ENCODE measurements around the gene RGS7.
"Not testable (repeated sequence)": the region's sequence is repeated elsewhere in the genome, so short reads cannot be mapped to it uniquely, and the experiment has no call there.

RGS7 gene

DNA sequence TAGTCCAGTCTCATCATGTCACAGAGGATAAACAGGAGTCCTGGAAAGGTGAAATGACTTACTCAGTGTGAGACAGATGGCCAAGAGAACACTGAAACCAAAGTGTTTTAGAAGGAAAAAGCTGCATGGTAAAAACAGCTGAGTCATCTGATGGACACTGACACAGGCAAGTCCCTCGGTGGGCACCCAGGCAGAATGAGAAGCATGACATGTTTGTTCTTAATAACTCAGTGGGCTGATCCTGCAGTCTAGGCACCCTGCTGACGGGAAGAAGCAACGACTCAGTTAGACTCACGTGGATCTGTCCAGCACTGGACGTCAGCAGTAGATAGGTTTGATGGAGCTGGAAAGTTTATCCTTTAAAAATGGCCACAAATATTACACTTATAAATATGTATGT, 116.9 kb downstream of the RGS7 start:
- Histone ChIP-seq H3K36me3 (ENCODE audit: control insufficient read depth, insufficient read depth, low read length) (no peaks in the 10 kb centered on the region), H3K4me3 (ENCODE audit: low read length) (no peak overlapping the region), H3K27me3 (ENCODE audit: control insufficient read depth, insufficient read depth, low read length) (no peaks in the 10 kb centered on the region), H3K9ac (ENCODE audit: low read length) (no peak overlapping the region), H3K27ac (ENCODE audit: low read depth, low read length) (no peak overlapping the region), H3K4me1 (ENCODE audit: control insufficient read depth, insufficient read depth, low read length) (no peaks in the 10 kb centered on the region)

DNA sequence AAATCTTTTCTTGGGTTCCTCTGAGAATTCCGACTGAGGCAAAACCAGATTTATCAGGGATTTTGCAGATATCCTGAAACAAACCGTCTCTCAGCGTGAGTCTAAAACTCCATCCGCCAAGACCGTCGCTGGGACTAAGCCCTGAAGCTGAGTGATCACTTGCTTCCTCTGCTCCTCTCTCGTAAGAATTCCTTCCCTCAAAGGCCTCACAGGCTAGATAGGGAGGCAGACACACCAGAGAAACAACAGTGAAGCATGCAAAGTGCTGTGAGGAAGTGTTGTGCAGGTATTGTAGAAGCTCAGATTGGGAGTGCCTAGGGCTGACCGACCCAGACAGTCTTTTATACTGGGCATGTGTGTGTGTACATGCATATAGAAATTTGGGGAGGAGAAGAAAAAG, 119.1 kb downstream of the RGS7 start:
- Histone ChIP-seq H3K27ac (ENCODE audit: low read depth, low read length) (no peak overlapping the region), H3K27me3 (ENCODE audit: control insufficient read depth, insufficient read depth, low read length) (no peaks in the 10 kb centered on the region), H3K9ac (ENCODE audit: low read length) (no peak overlapping the region), H3K4me1 (ENCODE audit: control insufficient read depth, insufficient read depth, low read length) (no peaks in the 10 kb centered on the region), H3K4me3 (ENCODE audit: low read length) (no peak overlapping the region), H3K36me3 (ENCODE audit: control insufficient read depth, insufficient read depth, low read length) (no peaks in the 10 kb centered on the region)

DNA sequence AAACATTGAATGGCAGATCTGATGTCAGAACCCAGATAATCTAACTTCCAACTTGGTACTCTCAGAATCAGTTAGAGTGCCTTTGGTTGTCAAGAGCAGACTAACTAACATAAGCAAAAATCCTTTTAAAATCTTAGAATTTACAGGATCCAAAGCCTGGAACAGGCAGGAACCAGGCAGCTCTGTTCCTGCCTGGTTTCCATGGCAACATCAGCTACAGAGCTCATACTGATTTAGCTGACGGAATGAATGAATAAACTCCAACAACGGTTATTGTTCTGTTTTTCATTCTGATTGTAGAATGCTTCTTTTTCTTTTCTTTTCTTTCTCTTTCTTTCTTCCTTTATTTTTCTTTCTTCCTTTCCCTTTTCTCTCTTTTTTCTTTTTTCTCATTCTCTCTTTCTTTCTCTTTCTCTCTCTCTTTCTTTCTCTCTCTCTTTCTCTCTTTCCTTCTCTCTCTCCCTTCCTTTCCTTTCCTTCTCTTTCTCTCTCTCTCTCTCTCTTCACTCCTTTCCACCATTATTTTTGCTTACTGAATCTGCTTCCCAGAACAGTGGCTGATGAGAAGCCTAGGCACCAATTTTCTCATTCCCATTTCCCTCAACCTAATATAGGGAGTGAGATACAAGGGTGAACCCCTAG, 121.6 kb downstream of the RGS7 start:
- Histone ChIP-seq H3K27ac (ENCODE audit: low read depth, low read length) (no peak overlapping the region), H3K9ac (ENCODE audit: low read length) (no peak overlapping the region), H3K27me3 (ENCODE audit: control insufficient read depth, insufficient read depth, low read length) (no peaks in the 10 kb centered on the region), H3K4me3 (ENCODE audit: low read length) (no peak overlapping the region), H3K36me3 (ENCODE audit: control insufficient read depth, insufficient read depth, low read length) (no peaks in the 10 kb centered on the region), H3K4me1 (ENCODE audit: control insufficient read depth, insufficient read depth, low read length) (no peaks in the 10 kb centered on the region)

DNA sequence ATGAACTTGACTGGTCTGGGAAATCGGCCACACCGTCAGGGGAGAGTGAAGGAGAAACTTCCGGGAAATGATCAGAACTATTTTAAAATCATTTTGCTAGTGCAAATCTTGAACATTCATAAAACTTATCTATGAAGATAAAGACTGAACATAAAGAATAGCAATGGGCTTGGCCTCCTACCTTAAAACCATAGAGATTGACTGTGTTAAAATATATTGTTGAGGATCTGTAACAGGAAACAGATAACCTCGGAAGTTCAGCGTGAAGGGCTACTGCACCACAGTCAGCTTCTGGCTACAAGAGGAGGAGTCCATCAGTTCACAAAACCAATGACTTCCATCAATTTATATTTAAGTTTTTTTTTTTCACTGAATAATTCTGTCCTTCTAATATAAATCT, 127.3 kb downstream of the RGS7 start:
- no peaks in the 10 kb centered on the region for H3K36me3 ChIP-seq (ENCODE audit: control insufficient read depth, insufficient read depth, low read length)
- no peak overlapping the region for H3K9ac ChIP-seq (ENCODE audit: low read length)
- no peaks in the 10 kb centered on the region for H3K27me3 ChIP-seq (ENCODE audit: control insufficient read depth, insufficient read depth, low read length)
- H3K27ac ChIP-seq (ENCODE audit: low read depth, low read length) = no peak overlapping the region
- no peak overlapping the region for H3K4me3 ChIP-seq (ENCODE audit: low read length)
- H3K4me1 ChIP-seq (ENCODE audit: control insufficient read depth, insufficient read depth, low read length) = no peaks in the 10 kb centered on the region

DNA sequence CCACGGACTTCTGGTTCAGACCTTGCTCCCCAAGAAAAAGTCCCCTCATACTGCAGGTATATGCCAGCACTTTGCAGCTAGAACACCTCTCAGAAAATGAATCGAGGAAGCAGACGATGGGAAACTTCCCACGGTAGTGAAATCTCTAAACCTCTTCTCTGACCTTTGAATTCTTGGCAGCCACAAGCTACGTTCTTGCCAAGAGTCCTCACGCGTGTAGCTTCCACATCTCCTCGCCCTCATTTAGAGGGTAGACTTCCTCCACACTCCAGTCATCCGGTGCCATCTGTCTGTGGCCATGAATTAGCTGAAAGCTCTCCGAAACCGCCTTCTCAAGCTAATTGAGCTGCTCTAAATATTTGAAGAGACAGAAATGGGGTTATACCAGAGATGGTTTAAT, 127.8 kb downstream of the RGS7 start:
- no peaks in the 10 kb centered on the region for H3K36me3 ChIP-seq (ENCODE audit: control insufficient read depth, insufficient read depth, low read length)
- no peak overlapping the region for H3K27ac ChIP-seq (ENCODE audit: low read depth, low read length)
- no peak overlapping the region for H3K9ac ChIP-seq (ENCODE audit: low read length)
- no peak overlapping the region for H3K4me3 ChIP-seq (ENCODE audit: low read length)
- no peaks in the 10 kb centered on the region for H3K4me1 ChIP-seq (ENCODE audit: control insufficient read depth, insufficient read depth, low read length)
- H3K27me3 ChIP-seq (ENCODE audit: control insufficient read depth, insufficient read depth, low read length) = no peaks in the 10 kb centered on the region

DNA sequence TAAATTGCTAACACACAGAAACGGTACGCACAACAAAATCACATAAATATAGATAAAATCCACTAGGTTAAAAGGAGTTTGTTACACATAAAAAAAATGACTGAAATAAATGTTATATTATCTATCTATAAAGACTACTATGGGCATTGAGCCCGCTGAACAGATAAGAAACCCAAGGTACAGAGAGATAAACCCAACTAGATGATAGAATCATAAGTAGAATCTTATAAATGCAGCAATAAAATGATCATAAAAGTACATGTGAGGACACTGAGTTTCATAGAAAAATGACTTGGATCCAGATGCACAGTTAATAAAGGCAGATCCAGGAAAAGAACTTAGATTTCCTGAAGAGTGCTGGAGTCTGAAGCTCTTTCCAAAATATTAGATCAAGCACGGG, 128.7 kb downstream of the RGS7 start:
- no peaks in the 10 kb centered on the region for H3K27me3 ChIP-seq (ENCODE audit: control insufficient read depth, insufficient read depth, low read length)
- no peak overlapping the region for H3K9ac ChIP-seq (ENCODE audit: low read length)

DNA sequence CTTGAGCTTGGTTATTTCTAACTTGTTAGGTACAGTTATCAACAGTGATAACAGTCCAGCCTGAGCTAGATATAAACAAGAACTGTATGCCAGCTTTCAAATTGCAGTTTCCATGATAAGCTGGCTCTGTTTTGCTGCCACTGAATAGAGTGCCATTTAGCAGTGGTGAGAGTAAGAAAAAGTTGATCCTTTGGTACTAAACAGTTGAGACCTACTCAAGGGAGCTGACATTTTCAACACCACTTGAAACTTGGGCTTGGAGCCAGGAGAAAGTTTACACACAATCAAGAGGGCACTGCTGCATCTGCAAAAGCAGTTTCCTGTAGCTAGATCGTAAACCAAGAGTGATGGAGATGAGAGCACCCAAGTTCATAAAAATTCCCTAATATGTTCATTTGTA, 131.3 kb downstream of the RGS7 start:
- H3K4me3 ChIP-seq (ENCODE audit: low read length) = no peak overlapping the region
- no peak overlapping the region for H3K9ac ChIP-seq (ENCODE audit: low read length)
- H3K27me3 ChIP-seq (ENCODE audit: control insufficient read depth, insufficient read depth, low read length) = no peaks in the 10 kb centered on the region
- no peak overlapping the region for H3K27ac ChIP-seq (ENCODE audit: low read depth, low read length)
- no peaks in the 10 kb centered on the region for H3K4me1 ChIP-seq (ENCODE audit: control insufficient read depth, insufficient read depth, low read length)
- H3K36me3 ChIP-seq (ENCODE audit: control insufficient read depth, insufficient read depth, low read length) = no peaks in the 10 kb centered on the region

More for the DNA sequence above, 128.7 kb downstream of the RGS7 start:
- Histone ChIP-seq H3K4me1 (ENCODE audit: control insufficient read depth, insufficient read depth, low read length) (no peaks in the 10 kb centered on the region), H3K4me3 (ENCODE audit: low read length) (no peak overlapping the region), H3K36me3 (ENCODE audit: control insufficient read depth, insufficient read depth, low read length) (no peaks in the 10 kb centered on the region), H3K27ac (ENCODE audit: low read depth, low read length) (no peak overlapping the region)

DNA sequence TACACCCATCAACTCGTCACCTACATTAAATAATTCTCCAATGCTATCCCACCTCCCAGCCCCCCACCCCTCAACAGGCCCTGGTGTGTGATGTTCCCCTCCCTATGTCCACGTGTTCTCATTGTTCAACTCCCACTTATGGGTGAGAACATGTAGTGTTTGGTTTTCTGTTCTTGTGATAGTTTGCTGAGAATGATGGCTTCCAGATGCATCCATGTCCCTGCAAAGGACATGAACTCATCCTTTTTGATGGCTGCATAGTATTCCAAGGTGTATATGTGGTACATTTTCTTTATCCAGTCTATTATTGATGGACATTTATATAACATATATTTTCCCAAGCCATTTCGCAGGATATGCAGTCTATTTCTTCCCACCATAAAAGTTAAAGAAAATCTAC, 132.8 kb downstream of the RGS7 start:
- H3K4me3 ChIP-seq (ENCODE audit: low read length); H3K27ac ChIP-seq (ENCODE audit: low read depth, low read length); H3K27me3 ChIP-seq (ENCODE audit: control insufficient read depth, insufficient read depth, low read length); H3K9ac ChIP-seq (ENCODE audit: low read length); H3K4me1 ChIP-seq (ENCODE audit: control insufficient read depth, insufficient read depth, low read length); H3K36me3 ChIP-seq (ENCODE audit: control insufficient read depth, insufficient read depth, low read length): not testable (repeated sequence)

DNA sequence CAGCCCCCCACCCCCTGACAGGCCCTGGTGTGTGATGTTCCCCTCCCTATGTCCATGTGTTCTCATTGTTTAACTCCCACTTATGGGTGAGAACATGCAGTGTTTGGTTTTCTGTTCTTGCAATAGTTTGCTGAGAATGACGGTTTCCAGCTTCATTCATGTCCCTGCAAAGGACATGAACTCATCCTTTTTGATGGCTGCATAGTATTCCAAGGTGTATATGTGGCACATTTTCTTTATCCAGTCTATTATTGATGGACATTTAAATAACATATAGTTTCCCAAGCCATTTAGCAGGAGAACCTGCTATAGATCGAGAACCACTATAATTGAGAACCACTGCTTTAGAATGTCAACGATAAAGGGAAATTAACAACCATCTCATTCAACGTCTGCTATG, 134.2 kb downstream of the RGS7 start:
- H3K9ac ChIP-seq (ENCODE audit: low read length); H3K4me3 ChIP-seq (ENCODE audit: low read length); H3K27ac ChIP-seq (ENCODE audit: low read depth, low read length); H3K4me1 ChIP-seq (ENCODE audit: control insufficient read depth, insufficient read depth, low read length); H3K27me3 ChIP-seq (ENCODE audit: control insufficient read depth, insufficient read depth, low read length); H3K36me3 ChIP-seq (ENCODE audit: control insufficient read depth, insufficient read depth, low read length): not testable (repeated sequence)

DNA sequence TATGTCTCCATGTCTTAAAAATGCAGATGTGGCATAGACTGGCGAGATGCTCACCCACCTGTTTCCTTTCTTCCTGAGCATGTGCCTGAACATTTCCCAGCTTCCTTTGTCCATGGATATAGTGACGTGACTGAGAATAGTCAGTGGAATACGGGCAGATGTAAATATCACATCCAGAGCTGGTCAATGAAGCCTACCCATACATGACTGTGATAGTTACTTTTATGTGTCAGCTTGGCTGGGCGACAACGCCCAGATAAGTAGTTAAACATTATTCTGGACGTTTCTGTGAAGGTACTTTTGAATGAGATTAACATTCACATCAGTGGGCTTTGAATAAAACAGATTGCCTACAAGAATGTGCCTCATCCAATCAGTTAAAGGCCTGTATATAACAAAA, 135.7 kb downstream of the RGS7 start:
- H3K27ac ChIP-seq (ENCODE audit: low read depth, low read length) = no peak overlapping the region
- H3K4me1 ChIP-seq (ENCODE audit: control insufficient read depth, insufficient read depth, low read length) = no peaks in the 10 kb centered on the region
- no peaks in the 10 kb centered on the region for H3K36me3 ChIP-seq (ENCODE audit: control insufficient read depth, insufficient read depth, low read length)
- no peaks in the 10 kb centered on the region for H3K27me3 ChIP-seq (ENCODE audit: control insufficient read depth, insufficient read depth, low read length)
- no peak overlapping the region for H3K4me3 ChIP-seq (ENCODE audit: low read length)
- no peak overlapping the region for H3K9ac ChIP-seq (ENCODE audit: low read length)

DNA sequence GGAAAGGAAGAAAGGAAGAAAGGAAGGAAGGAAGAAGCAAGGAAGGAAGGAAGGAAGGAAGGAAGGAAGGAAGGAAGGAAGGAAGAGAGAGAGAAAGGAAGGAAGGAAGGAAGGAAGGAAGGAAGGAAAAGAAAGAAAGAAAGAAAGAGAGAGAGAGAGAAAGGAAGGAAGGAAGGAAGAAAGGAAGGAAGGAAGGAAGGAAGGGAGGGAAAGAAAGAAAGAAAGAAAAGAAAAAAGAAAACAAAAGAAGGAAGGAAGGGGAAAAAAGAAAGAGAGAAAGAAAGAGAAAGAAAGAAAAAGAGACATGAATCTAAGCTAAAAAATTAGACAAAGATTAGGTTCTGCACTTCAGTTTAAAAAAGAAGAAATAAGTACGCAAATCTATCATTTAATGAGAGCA, 136.1 kb downstream of the RGS7 start:
- H3K27me3 ChIP-seq (ENCODE audit: control insufficient read depth, insufficient read depth, low read length); H3K4me3 ChIP-seq (ENCODE audit: low read length); H3K9ac ChIP-seq (ENCODE audit: low read length); H3K36me3 ChIP-seq (ENCODE audit: control insufficient read depth, insufficient read depth, low read length); H3K4me1 ChIP-seq (ENCODE audit: control insufficient read depth, insufficient read depth, low read length); H3K27ac ChIP-seq (ENCODE audit: low read depth, low read length): not testable (repeated sequence)

DNA sequence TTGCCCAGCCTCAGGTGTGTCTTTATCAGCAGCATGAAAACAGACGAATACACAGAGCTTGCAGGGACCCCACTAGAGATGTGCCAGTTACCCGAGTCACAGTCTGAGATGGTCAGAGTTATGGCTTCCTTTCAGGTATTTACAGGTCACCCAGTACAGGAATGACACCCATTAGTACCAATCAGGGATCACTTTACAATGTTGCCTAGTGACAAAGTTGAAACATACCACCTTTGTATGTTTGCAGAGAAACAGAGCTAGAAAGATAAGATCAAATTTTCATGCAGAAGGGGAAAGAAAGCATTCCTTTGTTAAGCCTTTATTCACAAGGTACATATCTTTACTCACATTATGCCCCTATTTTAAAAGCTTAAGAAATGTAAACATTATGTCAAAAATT, 137.6 kb downstream of the RGS7 start:
- Histone ChIP-seq H3K27me3 (ENCODE audit: control insufficient read depth, insufficient read depth, low read length) (no peaks in the 10 kb centered on the region), H3K27ac (ENCODE audit: low read depth, low read length) (no peak overlapping the region), H3K4me3 (ENCODE audit: low read length) (no peak overlapping the region), H3K36me3 (ENCODE audit: control insufficient read depth, insufficient read depth, low read length) (no peaks in the 10 kb centered on the region), H3K4me1 (ENCODE audit: control insufficient read depth, insufficient read depth, low read length) (no peaks in the 10 kb centered on the region), H3K9ac (ENCODE audit: low read length) (no peak overlapping the region)

DNA sequence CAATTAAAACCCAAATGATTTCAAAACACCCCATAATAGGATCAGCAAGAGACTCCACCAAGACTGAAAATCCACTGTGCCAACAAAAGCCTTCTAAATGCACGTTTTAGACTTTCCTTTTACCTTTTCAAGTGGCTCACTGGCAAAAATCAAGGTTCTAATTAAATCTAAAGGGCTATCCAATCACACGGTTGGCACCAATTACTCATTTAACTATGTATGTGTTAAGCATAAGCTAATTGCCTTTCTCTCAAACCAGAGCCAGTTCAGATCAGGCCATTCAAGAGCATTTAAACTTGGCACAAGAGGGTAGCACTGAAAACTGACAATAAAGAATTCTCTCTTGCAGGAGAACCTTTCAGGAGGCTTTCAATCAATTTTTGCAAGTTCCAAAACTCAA, 139.5 kb downstream of the RGS7 start:
- no peak overlapping the region for H3K9ac ChIP-seq (ENCODE audit: low read length)

More for the DNA sequence above, 139.5 kb downstream of the RGS7 start:
- H3K36me3 ChIP-seq (ENCODE audit: control insufficient read depth, insufficient read depth, low read length) = no peaks in the 10 kb centered on the region
- no peaks in the 10 kb centered on the region for H3K27me3 ChIP-seq (ENCODE audit: control insufficient read depth, insufficient read depth, low read length)
- H3K4me1 ChIP-seq (ENCODE audit: control insufficient read depth, insufficient read depth, low read length) = no peaks in the 10 kb centered on the region
- no peak overlapping the region for H3K4me3 ChIP-seq (ENCODE audit: low read length)
- no peak overlapping the region for H3K27ac ChIP-seq (ENCODE audit: low read depth, low read length)

All from rectal smooth muscle tissue (tissue), 1 donor.